Transverse colon (tissue), 4 donors: ENCODE measurements around the gene CHCHD6. TPM values are rescaled to one million over a fixed set of nuclear protein-coding genes. Genes with fewer than 3 reads are reported as not detected.
A peak's percentile ranks its signal among the peaks of the same experiment; 100 is the strongest.

Source experiments
- DNase-seq: peaks from one replicate; pipeline ENCODE4 v3.0.0-alpha.2; 2019
- H3K27ac ChIP-seq, 4 donors: fragments of 200-600 bp; sonication (generic); 2 replicates each; pipeline ENCODE4 v1.5.1; 2016 to 2018; ENCODE audit warnings: inconsistent platforms in 4 of 4
- H3K27me3 ChIP-seq: fragments of 200-600 bp; sonication (generic); 2 replicates; pipeline ENCODE4 v1.5.1; 2017; ENCODE audit warnings: inconsistent platforms
- H3K36me3 ChIP-seq, 4 donors: fragments of 200-600 bp; sonication (generic); 2 replicates each; pipeline ENCODE4 v1.5.1; 2017 to 2019; ENCODE audit warnings: inconsistent platforms in 4 of 4
- H3K4me1 ChIP-seq, 4 donors: fragments of 200-600 bp; sonication (generic); 2 replicates each; pipeline ENCODE4 v1.5.1; 2017 to 2020; ENCODE audit warnings: inconsistent platforms in 4 of 4
- H3K4me3 ChIP-seq, 4 donors: fragments of 200-600 bp; sonication (generic); 1 replicate in 1 of 4; 2 replicates in 3 of 4; pipeline versions ENCODE4 v1.5.1 to v1.6.1; 2017 to 2019; ENCODE audit warnings: inconsistent platforms in 4 of 4
- H3K9me3 ChIP-seq, 2 donors: fragments of 200-600 bp; sonication (generic); 2 replicates each; pipeline ENCODE4 v1.5.1; 2017 to 2019; ENCODE audit warnings: inconsistent platforms in 2 of 2
- EP300 ChIP-seq: sonication (generic); formaldehyde crosslinking; IDR thresholded peaks from one replicate; pipeline ENCODE4 v1.6.1; 2017; ENCODE audit warnings: antibody characterized with exemption, low read depth
- POLR2A ChIP-seq: fragments of 450-650 bp; IDR thresholded peaks from one replicate; pipeline ENCODE4 v1.6.1; 2016; ENCODE audit warnings: antibody characterized with exemption, mild to moderate bottlenecking, moderate library complexity
- POLR2AphosphoS5 ChIP-seq, 3 donors: sonication (generic); formaldehyde crosslinking; IDR thresholded peaks; one replicate each; pipeline ENCODE4 v1.6.1; 2016; ENCODE audit warnings: antibody characterized with exemption in 3 of 3
- WGBS, 2 donors: methylation state at CpG; one replicate each; pipeline ENCODE4 v1.1.5; 2018; ENCODE audit warnings: low coverage in 1 of 2; 5-methylcytosine and 5-hydroxymethylcytosine counted together
- in situ Hi-C, 4 donors: fragments of 200-750 bp; cut with MboI; loops; one replicate each; pipeline versions ENCODE4 v1.15.0 to v1.15.1; 2017; ENCODE audit warnings: low sequenced_read_pairs in 3 of 4, low pct_ligation_motif_present in 1 of 4, low pct_unique_long_range_greater_than_20kb in 1 of 4
- intact Hi-C: fragments of 100-400 bp; cut with DNase I; formaldehyde crosslinking; loops from one replicate; pipeline ENCODE4 v1.15.1; 2023; ENCODE audit warnings: low total_unique reads
- total RNA-seq, 4 donors: library from RNA; depleted of rRNA; stranded (reverse); fragments of >200 nt; gene quantifications; one replicate each; pipeline ENCODE4 v1.1.0, GENCODE V29; 2016
- TF ChIP-seq, protein P1 (sequence below), 5 experiments: fragments of 200-600 bp in 3 of 5; fragments of 450-650 bp in 2 of 5; sonication (generic) in 3 of 5; IDR thresholded peaks; 1 replicate in 2 of 5; 2 replicates in 3 of 5; pipeline ENCODE4 v1.5.1; 2016 to 2017; ENCODE audit warnings: antibody characterized with exemption in 5 of 5, inconsistent platforms in 3 of 5, mild to moderate bottlenecking in 2 of 5, moderate library complexity in 1 of 5

Gene CHCHD6
- total RNA-seq, 4 donors from 2014 or later, result 4.6 to 12.1 (median 5.3) TPM

DNA sequence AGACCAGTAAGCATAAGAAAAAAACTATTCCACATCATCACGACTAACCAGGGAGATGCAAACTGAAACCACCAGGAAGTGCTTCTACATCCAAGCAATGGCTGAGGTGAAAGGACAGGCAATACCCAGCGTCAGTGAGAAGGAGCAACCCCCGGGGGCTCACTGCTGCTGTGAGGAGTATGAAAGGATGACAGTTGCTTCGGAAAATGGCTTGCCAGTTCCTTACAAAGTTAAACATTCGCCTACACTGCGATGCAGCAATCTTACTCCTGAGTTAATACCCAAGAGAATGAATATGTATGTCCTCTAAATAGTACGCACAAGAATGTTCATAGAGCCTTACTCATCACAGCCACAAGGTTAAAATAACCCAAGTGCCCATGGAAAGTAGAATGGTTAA lies 265.5 kb downstream of the CHCHD6 start:
- no peaks in the 10 kb centered on the region for H3K27me3 ChIP-seq
- H3K36me3 ChIP-seq, result no peaks in the 10 kb centered on the region
- no peaks in the 10 kb centered on the region for H3K4me1 ChIP-seq
- DNase-seq, result no peak
- no peak overlapping the region for H3K27ac ChIP-seq
- TF ChIP-seq, protein P1, sequence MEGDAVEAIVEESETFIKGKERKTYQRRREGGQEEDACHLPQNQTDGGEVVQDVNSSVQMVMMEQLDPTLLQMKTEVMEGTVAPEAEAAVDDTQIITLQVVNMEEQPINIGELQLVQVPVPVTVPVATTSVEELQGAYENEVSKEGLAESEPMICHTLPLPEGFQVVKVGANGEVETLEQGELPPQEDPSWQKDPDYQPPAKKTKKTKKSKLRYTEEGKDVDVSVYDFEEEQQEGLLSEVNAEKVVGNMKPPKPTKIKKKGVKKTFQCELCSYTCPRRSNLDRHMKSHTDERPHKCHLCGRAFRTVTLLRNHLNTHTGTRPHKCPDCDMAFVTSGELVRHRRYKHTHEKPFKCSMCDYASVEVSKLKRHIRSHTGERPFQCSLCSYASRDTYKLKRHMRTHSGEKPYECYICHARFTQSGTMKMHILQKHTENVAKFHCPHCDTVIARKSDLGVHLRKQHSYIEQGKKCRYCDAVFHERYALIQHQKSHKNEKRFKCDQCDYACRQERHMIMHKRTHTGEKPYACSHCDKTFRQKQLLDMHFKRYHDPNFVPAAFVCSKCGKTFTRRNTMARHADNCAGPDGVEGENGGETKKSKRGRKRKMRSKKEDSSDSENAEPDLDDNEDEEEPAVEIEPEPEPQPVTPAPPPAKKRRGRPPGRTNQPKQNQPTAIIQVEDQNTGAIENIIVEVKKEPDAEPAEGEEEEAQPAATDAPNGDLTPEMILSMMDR (IDR thresholded peaks at IDR 0.05), result no peak
- TF ChIP-seq EP300 (no peak), POLR2AphosphoS5 (IDR thresholded peaks at IDR 0.05) (no peak), POLR2A (no peak)
- in situ Hi-C loops, result no loop called here
- H3K9me3 ChIP-seq, result peaks cover 0 to 5% of the 10 kb centered on the region in 2 donors
- 50 to 60% methylated on average over 2 to 7 of the region's 7 CpGs for WGBS, 2 donors
- intact Hi-C loops, result no loop called here
- H3K4me3 ChIP-seq, result no peak overlapping the region

DNA sequence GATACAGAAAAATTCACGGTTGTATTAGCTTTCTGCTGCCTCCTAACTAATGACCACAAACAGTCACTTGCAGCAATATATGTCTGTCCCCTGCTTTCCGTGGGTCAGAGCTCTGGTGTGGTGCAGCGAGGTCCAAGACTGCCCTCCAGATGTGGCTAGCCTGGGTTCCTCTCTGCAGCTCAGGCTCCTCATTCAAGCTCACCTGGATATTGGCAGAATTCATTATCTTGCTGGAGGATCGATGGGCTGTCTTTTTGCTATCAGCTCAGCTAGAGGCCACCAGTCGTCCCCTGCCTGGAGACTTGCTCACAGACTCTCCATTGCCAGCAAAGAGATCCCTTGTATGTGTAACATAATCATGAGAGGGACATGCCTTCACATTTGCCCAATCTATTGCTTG lies 266.1 kb downstream of the CHCHD6 start:
- intact Hi-C loops (no loop called here), in situ Hi-C loops (no loop called here)
- Histone ChIP-seq H3K9me3 (peaks cover 4 to 10% of the 10 kb centered on the region in 2 donors), H3K27ac (no peak overlapping the region), H3K4me1 (no peaks in the 10 kb centered on the region), H3K36me3 (no peaks in the 10 kb centered on the region), H3K4me3 (no peak overlapping the region), H3K27me3 (no peaks in the 10 kb centered on the region)
- no peak for DNase-seq
- 67 to 73% methylated on average over 1 to 5 of the region's 5 CpGs for WGBS, 2 donors
- TF ChIP-seq, protein P1 (IDR thresholded peaks at IDR 0.05), result no peak
- TF ChIP-seq POLR2AphosphoS5 (IDR thresholded peaks at IDR 0.05) (no peak), EP300 (no peak), POLR2A (no peak)

DNA sequence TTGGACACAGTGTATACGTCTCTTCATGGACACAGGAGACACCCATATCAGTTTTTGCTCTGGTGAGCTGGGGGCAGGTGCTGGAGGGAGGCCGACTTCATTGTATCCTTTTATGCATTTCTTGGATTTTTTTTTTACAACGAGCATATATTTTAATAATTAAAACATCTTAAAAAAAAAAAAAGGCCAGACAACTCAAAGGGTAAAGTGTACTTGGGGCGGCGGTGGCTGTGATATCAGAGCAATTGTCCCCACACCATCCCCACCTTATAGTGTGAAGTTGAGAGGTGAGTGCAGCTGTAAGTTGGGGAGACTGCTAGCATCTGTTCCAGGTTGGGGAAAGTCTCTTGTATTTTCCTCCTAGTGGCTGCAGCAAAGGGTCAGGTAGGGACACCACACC lies 266.9 kb downstream of the CHCHD6 start:
- H3K27ac ChIP-seq, result no peak overlapping the region
- DNase-seq, result no peak
- H3K27me3 ChIP-seq, result no peaks in the 10 kb centered on the region
- 81% methylated on average over 5 of the region's 5 CpGs for WGBS, 2 donors
- H3K4me3 ChIP-seq, result no peak overlapping the region
- no peaks in the 10 kb centered on the region for H3K4me1 ChIP-seq
- TF ChIP-seq EP300 (no peak), POLR2A (no peak), POLR2AphosphoS5 (IDR thresholded peaks at IDR 0.05) (no peak)
- TF ChIP-seq, protein P1 (IDR thresholded peaks at IDR 0.05), result no peak
- intact Hi-C loops, result no loop called here
- H3K36me3 ChIP-seq, result no peaks in the 10 kb centered on the region
- in situ Hi-C loops, result no loop called here
- H3K9me3 ChIP-seq, result peaks cover 8 to 12% of the 10 kb centered on the region in 2 donors

GRCh38 chr3:126971891-126972351 lies 267.9 kb downstream of the CHCHD6 start:
- WGBS, 2 donors, result 43% methylated on average over 13 of the region's 13 CpGs; no CpG with 5 or more reads in 1 of the 2 donors
- peaks cover 8 to 12% of the 10 kb centered on the region in 2 donors for H3K9me3 ChIP-seq
- TF ChIP-seq EP300, result no peak
- TF ChIP-seq POLR2AphosphoS5 (IDR thresholded peaks at IDR 0.05), result no peak
- TF ChIP-seq, protein P1 (IDR thresholded peaks at IDR 0.05), result no peak
- no peak for TF ChIP-seq POLR2A
- H3K4me1 ChIP-seq, result no peaks in the 10 kb centered on the region
- H3K27me3 ChIP-seq, result no peaks in the 10 kb centered on the region
- peak overlapping the region in 2 of 4 donors; percentile 17 to 27 for H3K27ac ChIP-seq
- H3K36me3 ChIP-seq, result no peaks in the 10 kb centered on the region
- H3K4me3 ChIP-seq, result no peak overlapping the region
- in situ Hi-C loops, result no loop called here
- DNase-seq, result peak; percentile 73
- intact Hi-C loops, result no loop called here
